NCI-H1436 treated with DMSO at 0.1 percent for 48 hours (cell line): Measurements from ENCODE around the gene ZBTB7C.

Source experiments
- DNase-seq: peaks from one replicate; lab custom pipeline; 2025; lab: John Stamatoyannopoulos, UW

Gene ZBTB7C

GRCh38 chr18:48036226-48036625, 373.0 kb downstream of the ZBTB7C start:
- DNase-seq = no peak

- DNase-seq = no peak
These were observed 373.7 kb downstream of the ZBTB7C start for GRCh38 chr18:48035556-48035860.

DNA sequence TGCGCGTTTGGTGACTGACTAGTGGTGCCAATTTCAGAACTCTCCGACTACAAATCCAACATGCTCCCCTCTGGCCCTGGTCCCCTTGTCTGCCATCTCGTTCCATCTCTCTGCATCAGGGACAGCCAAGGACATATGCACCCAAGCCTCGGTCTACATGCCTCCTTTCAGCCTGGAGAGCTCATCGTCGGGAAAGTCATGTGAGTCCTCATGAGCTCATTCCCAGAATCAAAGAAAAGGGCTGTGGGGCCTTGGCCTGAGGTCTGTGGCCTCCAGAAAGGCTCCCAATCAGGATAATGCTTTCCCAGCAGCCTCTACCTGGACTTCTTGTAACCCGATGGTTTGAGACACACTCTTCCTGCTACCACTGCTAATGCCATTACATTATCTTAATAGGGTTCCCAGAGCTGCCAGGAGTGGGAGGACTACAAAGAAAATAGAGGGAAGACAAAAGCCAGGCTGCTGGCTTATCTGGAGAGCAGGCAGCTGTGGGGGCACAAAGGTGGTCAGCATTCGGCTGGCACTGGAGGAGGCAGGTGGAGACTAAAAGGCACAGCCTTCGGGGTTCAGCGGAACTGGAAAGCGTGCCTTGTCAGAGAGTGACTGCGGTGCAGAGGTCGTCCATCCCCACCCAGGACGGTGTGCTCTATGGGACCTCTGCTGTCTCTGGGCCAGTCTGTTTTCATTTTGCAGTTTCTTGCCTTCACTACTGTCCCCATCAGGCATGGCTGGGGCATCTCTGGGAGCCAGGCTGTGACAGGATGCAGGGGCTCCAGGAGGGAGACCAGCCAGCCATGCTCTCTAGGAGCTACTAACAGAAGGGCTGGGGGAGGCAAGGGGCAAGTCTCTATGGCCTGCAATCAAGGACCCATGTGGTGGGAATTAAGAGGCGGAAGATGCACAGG, 374.3 kb downstream of the ZBTB7C start:
- no peak for DNase-seq

- no peak for DNase-seq
These were observed 375.2 kb downstream of the ZBTB7C start for GRCh38 chr18:48033790-48034650.

DNA sequence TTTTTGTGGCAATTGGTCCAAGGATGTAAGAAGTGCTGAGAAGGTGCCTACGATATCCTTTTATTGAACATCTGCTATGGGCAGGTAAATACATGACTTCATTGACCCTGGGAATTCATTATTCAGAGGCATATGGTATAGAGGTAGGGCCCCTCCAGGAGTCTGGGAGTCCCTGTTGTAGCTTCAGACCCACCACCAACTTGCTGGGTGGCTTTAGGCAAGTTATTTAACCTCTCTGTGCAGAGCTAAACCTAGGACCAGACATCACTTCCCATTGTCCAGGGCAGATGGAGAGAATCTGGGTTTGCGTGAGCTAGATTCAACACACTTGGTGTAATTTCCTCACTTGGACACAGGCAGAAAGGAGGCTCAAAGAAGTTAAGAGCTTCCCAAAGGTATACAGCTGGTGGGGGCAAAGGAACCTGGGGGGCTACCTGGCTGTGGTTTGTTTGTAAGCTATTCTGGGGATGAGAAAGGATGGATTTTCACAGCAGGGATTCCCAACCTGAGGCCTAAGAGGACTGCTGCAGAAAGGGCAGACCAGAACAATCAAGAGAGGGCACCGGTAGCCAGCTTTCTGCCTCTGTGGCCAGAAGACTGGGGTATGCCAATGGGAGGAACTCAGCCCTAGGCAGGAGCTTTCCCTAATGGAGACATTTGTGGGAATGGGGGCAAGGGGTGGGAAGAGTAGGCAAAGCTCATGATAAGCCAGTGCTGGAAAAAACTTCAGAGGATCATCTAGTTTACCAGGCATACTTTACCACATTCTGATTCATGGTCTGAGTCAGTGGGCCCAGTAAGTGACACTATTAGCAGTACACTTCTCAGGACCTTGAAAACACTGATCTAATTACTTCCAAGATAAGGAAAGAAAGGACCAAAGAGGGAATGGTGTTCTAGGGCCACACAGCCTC, 376.1 kb downstream of the ZBTB7C start:
- DNase-seq = no peak

DNA sequence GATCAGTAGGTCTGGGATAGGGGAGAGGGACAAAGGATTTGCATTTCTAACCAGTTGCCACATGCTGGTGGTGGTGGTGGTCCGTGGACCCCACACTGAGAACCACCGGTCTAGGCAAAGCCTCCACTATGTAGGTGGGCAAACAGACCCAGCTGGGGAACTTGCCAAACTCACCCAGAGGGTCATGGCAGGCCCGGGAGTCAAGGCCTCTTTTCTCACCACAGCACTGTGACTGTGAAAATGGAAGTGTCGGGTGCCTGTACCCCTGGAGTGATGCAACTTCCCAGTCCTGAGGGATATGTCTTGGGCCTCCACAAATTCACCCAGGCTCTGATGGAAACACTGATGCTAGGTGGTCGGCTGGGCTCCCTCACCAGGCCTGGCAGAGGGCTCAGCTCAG, 377.5 kb downstream of the ZBTB7C start:
- no peak for DNase-seq

DNA sequence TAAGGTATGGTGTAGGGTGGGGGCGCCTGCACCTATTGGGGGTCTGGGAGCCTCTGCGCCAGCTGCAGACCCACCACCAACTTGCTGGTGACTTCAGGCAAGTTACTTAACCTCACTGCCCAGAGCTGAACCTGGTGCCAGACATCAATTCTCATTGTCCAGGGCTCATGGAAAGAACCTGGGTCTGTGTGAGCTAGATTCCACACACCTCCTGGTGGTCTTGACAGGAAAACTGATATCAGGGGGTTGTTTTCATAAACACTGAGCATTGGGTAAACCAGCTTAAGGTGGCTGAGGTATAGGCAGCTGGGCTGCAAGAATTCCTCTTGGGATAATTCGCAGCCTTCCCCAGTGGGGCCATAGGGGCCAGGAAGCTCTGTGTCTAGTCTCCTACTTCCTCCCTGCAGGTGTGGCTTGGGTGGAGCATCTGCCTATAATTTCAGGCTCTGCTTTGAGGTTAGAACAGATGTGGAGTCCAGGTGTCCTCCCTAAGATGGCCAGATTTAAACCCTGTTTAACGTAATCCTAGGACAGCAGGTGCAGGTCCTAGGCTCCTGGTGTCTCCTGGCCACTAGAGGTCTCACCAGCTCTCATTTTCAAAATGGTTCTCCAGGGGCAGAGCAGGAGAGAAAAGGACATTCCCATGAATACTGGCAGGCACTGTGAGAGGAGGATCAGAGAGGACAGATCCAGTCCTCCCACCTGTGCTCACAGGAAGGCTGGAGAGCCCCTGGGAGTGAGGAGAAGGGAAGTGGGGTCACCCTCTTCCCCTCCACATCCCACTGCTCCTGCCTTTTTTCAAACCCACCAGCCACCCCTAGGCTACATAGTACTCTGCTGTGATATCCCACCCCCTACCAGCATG, 378.3 kb downstream of the ZBTB7C start:
- DNase-seq = peak; percentile 17

- no peak for DNase-seq
These were observed 379.7 kb downstream of the ZBTB7C start for GRCh38 chr18:48029296-48029986.

DNA sequence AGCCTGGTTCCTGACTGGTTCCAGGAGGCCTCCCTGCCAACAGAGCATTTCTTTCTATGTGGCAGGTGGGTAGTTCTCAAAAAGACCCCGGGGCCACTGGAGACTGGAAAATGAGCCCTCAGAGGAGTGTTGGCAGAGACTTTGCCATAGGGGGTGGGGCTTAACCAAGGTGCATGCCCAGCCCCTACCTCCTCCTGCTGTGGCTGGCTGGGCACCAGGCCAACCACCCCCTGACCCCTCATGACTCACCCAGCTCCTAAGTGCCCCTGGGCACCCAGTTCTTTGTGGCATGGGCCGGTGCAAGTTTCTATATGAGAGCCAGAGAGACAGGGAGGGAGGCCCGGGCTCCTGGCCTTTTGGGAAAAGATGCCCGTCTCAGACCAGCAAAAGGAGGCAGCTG, 380.5 kb downstream of the ZBTB7C start:
- DNase-seq = no peak

DNA sequence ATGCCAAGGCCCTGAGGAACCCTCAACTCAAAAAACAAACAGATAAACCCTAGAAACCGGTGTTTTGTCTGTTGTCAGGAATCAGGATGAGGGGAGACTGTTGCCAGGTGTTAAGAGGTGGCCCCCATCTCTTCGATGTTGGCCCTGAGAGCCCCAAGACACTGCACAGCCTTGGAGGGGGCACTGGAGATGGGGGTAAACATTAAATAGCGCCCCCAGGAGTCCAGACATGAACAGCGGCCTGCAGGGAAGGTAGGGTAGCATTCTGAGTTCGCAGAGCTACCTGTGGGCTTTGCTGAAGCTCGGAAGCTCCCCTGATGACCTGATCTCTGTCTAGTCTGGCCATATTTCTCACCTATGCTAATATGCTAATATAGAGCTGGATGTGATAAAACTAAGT, 381.1 kb downstream of the ZBTB7C start:
- DNase-seq = no peak

DNA sequence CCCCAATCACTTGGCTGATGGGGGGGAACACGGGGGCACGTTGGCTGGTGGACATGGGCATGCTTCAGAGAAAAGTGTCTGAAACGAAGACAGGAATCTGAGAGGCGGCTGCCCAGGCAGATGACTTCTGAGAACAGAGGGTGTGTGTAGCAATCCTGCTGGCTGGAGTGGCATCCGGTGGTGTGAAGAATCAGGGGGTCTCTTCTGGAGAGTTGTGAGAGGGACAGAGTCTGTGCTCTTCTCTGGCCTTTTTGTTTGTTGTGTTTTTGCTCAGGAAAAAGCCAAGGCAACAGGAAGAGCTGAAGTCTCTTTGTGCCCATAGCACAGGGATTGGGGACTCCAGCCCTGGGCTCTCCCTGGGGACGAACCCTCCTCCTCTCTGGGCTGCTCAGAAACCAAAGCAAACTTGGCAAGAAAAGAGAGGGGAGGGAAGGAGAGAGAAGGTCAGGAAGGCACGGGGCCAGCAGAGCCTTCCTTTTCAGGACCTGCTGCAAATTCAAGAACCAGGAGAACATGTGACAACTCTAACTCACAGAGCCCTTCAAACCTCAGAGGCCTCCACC, 381.7 kb downstream of the ZBTB7C start:
- DNase-seq = no peak

DNA sequence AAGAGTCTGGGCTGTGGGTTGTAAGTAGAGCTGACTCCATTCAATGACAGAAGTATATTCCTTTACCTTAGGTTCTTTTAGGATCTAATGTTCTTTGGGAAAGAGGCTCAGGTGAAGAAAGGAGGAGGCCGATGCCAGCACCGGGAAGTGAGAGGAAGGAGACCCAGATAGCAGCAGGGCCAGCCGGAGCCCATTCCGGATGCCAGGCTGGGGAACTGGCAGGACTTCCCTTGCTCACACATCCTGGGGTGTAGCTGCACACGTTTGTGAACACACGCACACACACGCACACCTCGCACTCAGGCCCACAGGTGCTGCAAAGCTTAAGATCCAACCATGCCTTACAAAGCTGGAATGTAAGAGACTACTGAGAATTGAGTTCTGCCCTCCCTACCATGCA, 383.0 kb downstream of the ZBTB7C start:
- DNase-seq = no peak

DNA sequence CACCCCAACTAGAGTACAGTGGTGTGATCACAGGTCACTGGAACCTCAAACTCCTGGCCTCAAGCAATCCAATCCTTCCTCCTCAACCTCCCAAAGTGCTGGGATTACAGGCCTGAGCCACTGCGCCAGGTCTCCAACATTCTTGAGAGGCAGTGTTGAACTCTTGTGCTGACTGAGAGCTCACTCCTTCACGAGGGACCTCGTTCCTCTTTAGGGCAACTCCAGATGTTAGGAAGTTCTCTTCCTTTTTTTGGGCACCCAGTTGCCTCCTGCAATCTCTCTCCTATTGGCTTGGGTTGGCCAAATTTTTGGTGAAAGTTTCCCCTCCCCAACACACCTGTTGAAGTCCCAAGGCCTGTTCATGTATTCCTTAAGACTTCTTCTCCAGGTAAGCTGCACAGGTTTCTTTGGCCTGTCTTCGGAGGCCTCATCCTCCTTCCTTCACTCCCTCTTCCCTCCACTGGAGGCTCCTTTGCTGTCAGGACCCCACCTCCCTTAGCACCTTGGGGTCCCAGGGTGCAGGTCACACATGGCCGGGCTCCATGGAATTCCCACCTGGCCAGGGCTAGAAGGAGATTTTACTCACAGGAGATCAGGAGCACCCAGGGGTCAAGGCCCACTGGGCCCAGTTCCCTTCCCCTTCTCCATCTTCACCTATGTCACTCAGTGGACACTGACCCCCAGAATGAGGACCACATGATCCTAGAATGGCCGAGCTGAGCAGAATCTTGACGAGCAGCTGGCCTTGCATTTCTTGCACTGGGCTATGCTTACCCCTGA, 384.1 kb downstream of the ZBTB7C start:
- DNase-seq = no peak

GRCh38 chr18:48024009-48024512, 385.1 kb downstream of the ZBTB7C start:
- no peak for DNase-seq

GRCh38 chr18:48023334-48024008, 385.7 kb downstream of the ZBTB7C start:
- DNase-seq = no peak

- peak; percentile 28 for DNase-seq
These were observed 386.5 kb downstream of the ZBTB7C start for GRCh38 chr18:48022531-48023329.

DNA sequence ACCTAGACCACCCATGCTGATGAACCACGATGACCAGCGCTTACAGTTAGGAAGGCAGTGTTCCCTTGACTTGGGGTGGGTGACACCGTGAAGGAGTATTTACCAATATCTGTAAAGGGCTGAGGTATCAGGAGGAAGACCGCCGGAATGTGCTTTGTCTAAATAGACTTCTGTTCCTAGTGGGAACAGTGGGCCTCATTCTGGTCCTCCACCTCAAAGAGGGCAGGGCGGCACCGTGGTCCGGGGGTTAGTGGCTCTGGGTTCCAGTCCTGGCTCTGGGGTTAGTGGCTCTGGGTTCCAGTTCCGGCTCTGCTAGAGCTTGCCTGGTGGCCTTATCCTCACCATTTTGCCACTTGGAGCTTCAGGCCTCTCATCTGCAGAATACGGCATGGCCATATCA, 387.2 kb downstream of the ZBTB7C start:
- no peak for DNase-seq
